Globus pallidus (tissue), 1 donor: ENCODE data around the gene CHMP3.
"Not testable (repeated sequence)": the region's sequence is repeated elsewhere in the genome, so short reads cannot be mapped to it uniquely, and the experiment has no call there.

Experiments
- DNase-seq: peaks from one replicate; pipeline ENCODE4 v3.0.0-alpha.2; 2015; ENCODE audit warnings: low spot score

The CHMP3 gene

GRCh38 chr2:86507600-86507999 is 55.6 kb downstream of the CHMP3 start:
- DNase-seq = no peak

GRCh38 chr2:86500325-86501083 is 62.7 kb downstream of the CHMP3 start:
- no peak for DNase-seq

GRCh38 chr2:86499326-86499725 is 63.9 kb downstream of the CHMP3 start:
- no peak for DNase-seq

GRCh38 chr2:86498468-86499260 is 64.6 kb downstream of the CHMP3 start:
- DNase-seq = no peak

- not testable (repeated sequence) for DNase-seq
Observed at GRCh38 chr2:86496391-86496790, 66.9 kb downstream of the CHMP3 start.

GRCh38 chr2:86492048-86492453 is 71.2 kb downstream of the CHMP3 start:
- no peak for DNase-seq

- no peak for DNase-seq
Observed at GRCh38 chr2:86491088-86491487, 72.2 kb downstream of the CHMP3 start.

- no peak for DNase-seq
Observed at GRCh38 chr2:86490245-86490644, 73.0 kb downstream of the CHMP3 start.

- DNase-seq = no peak
Observed at GRCh38 chr2:86489542-86489941, 73.7 kb downstream of the CHMP3 start.

GRCh38 chr2:86488561-86489250 is 74.5 kb downstream of the CHMP3 start:
- DNase-seq = no peak

- no peak for DNase-seq
Observed at GRCh38 chr2:86487062-86487461, 76.2 kb downstream of the CHMP3 start.

GRCh38 chr2:86485802-86486201 is 77.4 kb downstream of the CHMP3 start:
- no peak for DNase-seq

- DNase-seq = no peak
Observed at GRCh38 chr2:86485103-86485502, 78.1 kb downstream of the CHMP3 start.

- no peak for DNase-seq
Observed at GRCh38 chr2:86484385-86484784, 78.9 kb downstream of the CHMP3 start.

- DNase-seq = no peak
Observed at GRCh38 chr2:86482034-86482433, 81.2 kb downstream of the CHMP3 start.

GRCh38 chr2:86480105-86480504 is 83.1 kb downstream of the CHMP3 start:
- peak; percentile 58 for DNase-seq

GRCh38 chr2:86477349-86477748 is 85.9 kb downstream of the CHMP3 start:
- no peak for DNase-seq

GRCh38 chr2:86476918-86477317 is 86.3 kb downstream of the CHMP3 start:
- DNase-seq = no peak

GRCh38 chr2:86476092-86476491 is 87.2 kb downstream of the CHMP3 start:
- DNase-seq = no peak

GRCh38 chr2:86471637-86472036 is 91.6 kb downstream of the CHMP3 start:
- no peak for DNase-seq

- no peak for DNase-seq
Observed at GRCh38 chr2:86470890-86471289, 92.4 kb downstream of the CHMP3 start.

- DNase-seq = no peak
Observed at GRCh38 chr2:86468162-86469033, 94.8 kb downstream of the CHMP3 start.
